Osteocyte (in vitro differentiated cells): ENCODE results near the gene CUBN. TPM values are rescaled to one million over a fixed set of nuclear protein-coding genes. Genes with fewer than 3 reads are reported as not detected.

Experiments used
- DNase-seq: peaks from one replicate; pipeline ENCODE4 v3.0.0; 2021; ENCODE audit warnings: mixed read lengths; ENCODE audit not compliant: unreplicated experiment; ENCODE audit errors: extremely low spot score
- H3K27ac Mint-ChIP-seq: one replicate; pipeline ENCODE4 v1.8.0; 2021; ENCODE audit warnings: mild to moderate bottlenecking, mixed read lengths; ENCODE audit not compliant: unreplicated experiment
- H3K27me3 Mint-ChIP-seq: one replicate; pipeline ENCODE4 v1.8.0; 2021; ENCODE audit warnings: mixed read lengths; ENCODE audit not compliant: unreplicated experiment
- H3K36me3 Mint-ChIP-seq: one replicate; pipeline ENCODE4 v1.8.0; 2021; ENCODE audit warnings: mixed read lengths; ENCODE audit not compliant: unreplicated experiment
- H3K4me1 Mint-ChIP-seq: one replicate; pipeline ENCODE4 v1.8.0; 2021; ENCODE audit warnings: mixed read lengths; ENCODE audit not compliant: unreplicated experiment
- H3K4me3 Mint-ChIP-seq: one replicate; pipeline ENCODE4 v1.8.0; 2021; ENCODE audit warnings: mild to moderate bottlenecking, moderate library complexity, mixed read lengths; ENCODE audit not compliant: unreplicated experiment
- H3K9me3 Mint-ChIP-seq: one replicate; pipeline ENCODE4 v1.8.0; 2021; ENCODE audit warnings: mixed read lengths; ENCODE audit not compliant: unreplicated experiment
- CTCF ChIP-seq: fragments of 200-600 bp; sonication (generic); IDR thresholded peaks from 2 replicates; pipeline ENCODE4 v1.5.0; 2021; ENCODE audit warnings: antibody characterized with exemption, mild to moderate bottlenecking, moderate library complexity
- total RNA-seq: library from RNA; stranded (reverse); gene quantifications from 2 replicates; pipeline ENCODE4 v1.2.1, GENCODE V29; 2021

Gene CUBN
- total RNA-seq, 1 donor from 2014 or later = 1.4 TPM

GRCh38 chr10:16930540-16930939 lies 199.1 kb downstream of the CUBN start:
- H3K36me3 Mint-ChIP-seq = no peaks in the 10 kb centered on the region
- no peak for TF ChIP-seq CTCF
- no peak for DNase-seq
- H3K27me3 Mint-ChIP-seq = no peaks in the 10 kb centered on the region
- no peak overlapping the region for H3K27ac Mint-ChIP-seq
- H3K9me3 Mint-ChIP-seq = no peaks in the 10 kb centered on the region
- no peak overlapping the region for H3K4me3 Mint-ChIP-seq
- peaks cover 4% of the 10 kb centered on the region for H3K4me1 Mint-ChIP-seq

- H3K9me3 Mint-ChIP-seq = no peaks in the 10 kb centered on the region
- H3K27ac Mint-ChIP-seq = no peak overlapping the region
- no peaks in the 10 kb centered on the region for H3K27me3 Mint-ChIP-seq
- no peak for DNase-seq
- H3K4me3 Mint-ChIP-seq = no peak overlapping the region
- no peaks in the 10 kb centered on the region for H3K36me3 Mint-ChIP-seq
- peaks cover 2% of the 10 kb centered on the region for H3K4me1 Mint-ChIP-seq
- TF ChIP-seq CTCF = no peak
These were observed 200.5 kb downstream of the CUBN start for GRCh38 chr10:16929069-16929468.

GRCh38 chr10:16927546-16927945 lies 202.1 kb downstream of the CUBN start:
- Mint-ChIP-seq H3K36me3 (no peaks in the 10 kb centered on the region), H3K4me3 (no peak overlapping the region), H3K27ac (no peak overlapping the region), H3K4me1 (no peaks in the 10 kb centered on the region), H3K9me3 (no peaks in the 10 kb centered on the region), H3K27me3 (no peaks in the 10 kb centered on the region)
- no peak for TF ChIP-seq CTCF
- DNase-seq = no peak

GRCh38 chr10:16923726-16924125 lies 205.9 kb downstream of the CUBN start:
- no peak overlapping the region for H3K4me3 Mint-ChIP-seq
- no peaks in the 10 kb centered on the region for H3K9me3 Mint-ChIP-seq
- no peaks in the 10 kb centered on the region for H3K36me3 Mint-ChIP-seq
- DNase-seq = no peak
- no peaks in the 10 kb centered on the region for H3K4me1 Mint-ChIP-seq
- H3K27ac Mint-ChIP-seq = no peak overlapping the region
- TF ChIP-seq CTCF = no peak
- no peaks in the 10 kb centered on the region for H3K27me3 Mint-ChIP-seq

GRCh38 chr10:16923309-16923708 lies 206.3 kb downstream of the CUBN start:
- H3K27me3 Mint-ChIP-seq = no peaks in the 10 kb centered on the region
- H3K4me3 Mint-ChIP-seq = no peak overlapping the region
- no peak for DNase-seq
- no peaks in the 10 kb centered on the region for H3K4me1 Mint-ChIP-seq
- H3K9me3 Mint-ChIP-seq = no peaks in the 10 kb centered on the region
- no peak overlapping the region for H3K27ac Mint-ChIP-seq
- no peak for TF ChIP-seq CTCF
- no peaks in the 10 kb centered on the region for H3K36me3 Mint-ChIP-seq
